ENCODE data around the gene ARHGEF2.
A peak's percentile ranks its signal among the peaks of the same experiment; 100 is the strongest.
"Not testable (repeated sequence)": the region's sequence is repeated elsewhere in the genome, so short reads cannot be mapped to it uniquely, and the experiment has no call there.

Gene ARHGEF2

GRCh38 chr1:155990005-155990739 lies 11.8 kb upstream of the ARHGEF2 start:
- no peak overlapping the region for H3K4me3 ChIP-seq (ENCODE audit: low read length)
- TF ChIP-seq CTCF (conservative IDR thresholded peaks at IDR 0.05; ENCODE audit: low read depth, low read length), result no peak
- DNase-seq (ENCODE audit: low read depth), result no peak

- DNase-seq (ENCODE audit: low read depth), result no peak
- H3K4me3 ChIP-seq (ENCODE audit: low read length), result no peak overlapping the region
- peak; percentile 100 for TF ChIP-seq CTCF (conservative IDR thresholded peaks at IDR 0.05; ENCODE audit: low read depth, low read length)
Measured at GRCh38 chr1:155989242-155990004, 11.1 kb upstream of the ARHGEF2 start.

GRCh38 chr1:155984903-155985645 lies 6.7 kb upstream of the ARHGEF2 start:
- not testable (repeated sequence) for DNase-seq (ENCODE audit: low read depth); H3K4me3 ChIP-seq (ENCODE audit: low read length)

GRCh38 chr1:155984341-155984740 lies 6.0 kb upstream of the ARHGEF2 start:
- no peak for TF ChIP-seq CTCF (conservative IDR thresholded peaks at IDR 0.05; ENCODE audit: low read depth, low read length)
- DNase-seq (ENCODE audit: low read depth), result no peak
- no peak overlapping the region for H3K4me3 ChIP-seq (ENCODE audit: low read length)

- H3K4me3 ChIP-seq (ENCODE audit: low read length), result no peak overlapping the region
- DNase-seq (ENCODE audit: low read depth), result peak; percentile 48
- peak; percentile 30 for TF ChIP-seq CTCF (conservative IDR thresholded peaks at IDR 0.05; ENCODE audit: low read depth, low read length)
Measured at GRCh38 chr1:155983191-155984024, 5.1 kb upstream of the ARHGEF2 start.

GRCh38 chr1:155982106-155982505 lies 3.8 kb upstream of the ARHGEF2 start:
- H3K4me3 ChIP-seq (ENCODE audit: low read length), result no peak overlapping the region
- no peak for DNase-seq (ENCODE audit: low read depth)
- TF ChIP-seq CTCF (conservative IDR thresholded peaks at IDR 0.05; ENCODE audit: low read depth, low read length), result no peak
